ENCODE data around the gene PCDH9.

The PCDH9 gene

GRCh38 chr13:66556306-66556705 is 673.8 kb downstream of the PCDH9 start:
- H3K4me1 ChIP-seq (ENCODE audit: control insufficient read depth, insufficient read depth, low read length, unreplicated experiment) = peaks cover 19% of the 10 kb centered on the region
- no peaks in the 10 kb centered on the region for H3K79me2 ChIP-seq (ENCODE audit: control insufficient read depth, insufficient read depth, low read length, unreplicated experiment)
- H2AFZ ChIP-seq (ENCODE audit: low read length, unreplicated experiment) = no peak overlapping the region
- H3K27me3 ChIP-seq (ENCODE audit: insufficient read depth, low read length) = no peaks in the 10 kb centered on the region
- no peaks in the 10 kb centered on the region for H3K36me3 ChIP-seq (ENCODE audit: insufficient read depth, low read length)
- no peak overlapping the region for H3K27ac ChIP-seq (ENCODE audit: low read depth, low read length)
- H3K4me3 ChIP-seq (ENCODE audit: low read depth, low read length) = no peak overlapping the region

GRCh38 chr13:66553391-66553790 is 676.7 kb downstream of the PCDH9 start:
- Histone ChIP-seq H3K27ac (ENCODE audit: low read depth, low read length) (no peak overlapping the region), H3K27me3 (ENCODE audit: insufficient read depth, low read length) (no peaks in the 10 kb centered on the region), H2AFZ (ENCODE audit: low read length, unreplicated experiment) (no peak overlapping the region), H3K4me3 (ENCODE audit: low read depth, low read length) (no peak overlapping the region), H3K4me1 (ENCODE audit: control insufficient read depth, insufficient read depth, low read length, unreplicated experiment) (peaks cover 12% of the 10 kb centered on the region), H3K79me2 (ENCODE audit: control insufficient read depth, insufficient read depth, low read length, unreplicated experiment) (no peaks in the 10 kb centered on the region), H3K36me3 (ENCODE audit: insufficient read depth, low read length) (no peaks in the 10 kb centered on the region)

DNA sequence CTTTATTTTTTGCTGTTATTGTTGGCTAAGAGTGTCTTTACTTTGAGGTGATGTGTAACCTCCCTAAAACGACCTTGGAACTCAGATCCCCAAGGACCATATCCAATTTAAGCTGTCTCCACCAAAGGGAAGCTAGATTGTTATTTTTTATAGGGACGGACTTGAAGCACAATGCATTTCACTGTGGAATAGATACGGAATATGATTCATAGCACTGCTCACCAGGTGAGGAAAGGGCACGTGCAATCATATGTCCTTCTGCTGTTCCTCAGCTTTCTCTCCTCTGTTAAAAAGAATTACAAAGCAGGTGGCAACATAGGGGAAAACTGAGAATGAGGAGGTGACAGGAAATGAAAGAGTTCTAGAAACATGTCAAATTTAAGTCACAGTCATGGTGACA is 679.0 kb downstream of the PCDH9 start:
- Histone ChIP-seq H3K4me3 (ENCODE audit: low read depth, low read length) (no peak overlapping the region), H3K36me3 (ENCODE audit: insufficient read depth, low read length) (no peaks in the 10 kb centered on the region), H3K79me2 (ENCODE audit: control insufficient read depth, insufficient read depth, low read length, unreplicated experiment) (no peaks in the 10 kb centered on the region), H3K4me1 (ENCODE audit: control insufficient read depth, insufficient read depth, low read length, unreplicated experiment) (peaks cover 10% of the 10 kb centered on the region), H3K27ac (ENCODE audit: low read depth, low read length) (no peak overlapping the region), H2AFZ (ENCODE audit: low read length, unreplicated experiment) (no peak overlapping the region), H3K27me3 (ENCODE audit: insufficient read depth, low read length) (no peaks in the 10 kb centered on the region)

GRCh38 chr13:66547685-66548084 is 682.5 kb downstream of the PCDH9 start:
- Histone ChIP-seq H3K36me3 (ENCODE audit: insufficient read depth, low read length) (no peaks in the 10 kb centered on the region), H3K27ac (ENCODE audit: low read depth, low read length) (no peak overlapping the region), H3K79me2 (ENCODE audit: control insufficient read depth, insufficient read depth, low read length, unreplicated experiment) (no peaks in the 10 kb centered on the region), H3K4me3 (ENCODE audit: low read depth, low read length) (no peak overlapping the region), H3K27me3 (ENCODE audit: insufficient read depth, low read length) (no peaks in the 10 kb centered on the region), H2AFZ (ENCODE audit: low read length, unreplicated experiment) (no peak overlapping the region), H3K4me1 (ENCODE audit: control insufficient read depth, insufficient read depth, low read length, unreplicated experiment) (peaks cover 8% of the 10 kb centered on the region)

DNA sequence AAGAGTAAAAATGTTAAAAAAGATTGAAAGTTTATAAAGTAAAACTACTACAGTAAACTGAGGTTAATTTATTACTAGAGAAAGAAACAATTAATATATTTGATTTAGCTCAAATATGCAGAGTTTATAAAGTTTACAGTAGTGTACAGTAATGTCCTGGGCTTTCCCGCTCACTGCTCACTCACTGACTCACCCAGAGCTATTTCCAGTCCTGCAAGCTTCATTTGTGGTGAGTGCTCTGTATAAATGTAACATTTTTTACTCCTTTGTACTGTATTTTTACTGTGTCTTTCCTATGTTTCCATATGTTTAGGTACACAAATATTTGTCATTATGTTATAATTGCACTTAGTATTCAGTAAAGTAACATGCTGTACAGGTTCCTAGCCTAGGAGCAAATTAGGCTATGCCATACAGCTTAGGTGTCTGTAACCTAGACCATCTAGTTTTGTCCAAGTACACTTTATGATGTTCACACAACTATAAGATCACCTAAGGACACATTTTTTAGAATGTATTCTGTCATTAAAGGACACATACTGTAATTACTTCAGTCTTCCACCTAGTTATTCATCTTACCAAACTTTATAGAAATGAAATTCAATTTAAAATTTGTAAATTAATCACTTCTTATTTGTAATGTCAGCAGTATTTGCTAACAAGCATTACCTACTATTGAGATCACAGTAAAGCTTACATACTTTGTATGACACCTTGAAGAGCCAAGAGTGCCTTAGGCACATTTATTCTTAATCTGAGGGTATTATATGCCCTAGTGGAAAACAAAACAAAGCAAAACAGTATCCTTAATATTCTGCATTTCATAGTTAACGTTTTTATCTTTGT is 683.4 kb downstream of the PCDH9 start:
- Histone ChIP-seq H3K36me3 (ENCODE audit: insufficient read depth, low read length) (no peaks in the 10 kb centered on the region), H3K79me2 (ENCODE audit: control insufficient read depth, insufficient read depth, low read length, unreplicated experiment) (no peaks in the 10 kb centered on the region), H3K4me1 (ENCODE audit: control insufficient read depth, insufficient read depth, low read length, unreplicated experiment) (peaks cover 8% of the 10 kb centered on the region), H3K27ac (ENCODE audit: low read depth, low read length) (no peak overlapping the region), H3K4me3 (ENCODE audit: low read depth, low read length) (no peak overlapping the region), H3K27me3 (ENCODE audit: insufficient read depth, low read length) (no peaks in the 10 kb centered on the region), H2AFZ (ENCODE audit: low read length, unreplicated experiment) (no peak overlapping the region)

DNA sequence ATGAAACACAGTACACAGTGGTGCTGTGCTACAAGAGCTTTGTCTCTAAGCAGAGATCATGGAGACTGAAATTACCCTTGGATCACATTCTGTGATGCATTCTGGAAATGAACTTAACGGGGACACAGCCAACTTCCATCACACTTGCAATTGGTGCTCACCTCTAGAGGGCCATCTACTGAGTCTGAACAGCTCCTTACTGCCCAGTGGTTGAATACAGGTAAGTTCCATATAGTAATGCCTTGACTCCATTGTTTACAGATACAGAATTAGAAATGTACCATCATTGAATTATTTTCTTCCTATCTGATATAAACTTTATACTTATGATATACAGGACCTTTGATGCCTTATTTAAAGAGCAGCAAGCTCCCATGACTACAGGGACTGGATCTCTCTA is 686.4 kb downstream of the PCDH9 start:
- Histone ChIP-seq H3K27me3 (ENCODE audit: insufficient read depth, low read length) (no peaks in the 10 kb centered on the region), H2AFZ (ENCODE audit: low read length, unreplicated experiment) (no peak overlapping the region), H3K27ac (ENCODE audit: low read depth, low read length) (no peak overlapping the region), H3K79me2 (ENCODE audit: control insufficient read depth, insufficient read depth, low read length, unreplicated experiment) (no peaks in the 10 kb centered on the region), H3K4me1 (ENCODE audit: control insufficient read depth, insufficient read depth, low read length, unreplicated experiment) (peaks cover 8% of the 10 kb centered on the region), H3K4me3 (ENCODE audit: low read depth, low read length) (no peak overlapping the region), H3K36me3 (ENCODE audit: insufficient read depth, low read length) (no peaks in the 10 kb centered on the region)

GRCh38 chr13:66537417-66537816 is 692.7 kb downstream of the PCDH9 start:
- H3K36me3 ChIP-seq (ENCODE audit: insufficient read depth, low read length) = no peaks in the 10 kb centered on the region
- no peak overlapping the region for H3K27ac ChIP-seq (ENCODE audit: low read depth, low read length)
- H3K4me3 ChIP-seq (ENCODE audit: low read depth, low read length) = no peak overlapping the region

GRCh38 chr13:66536746-66537145 is 693.4 kb downstream of the PCDH9 start:
- no peaks in the 10 kb centered on the region for H3K36me3 ChIP-seq (ENCODE audit: insufficient read depth, low read length)
- peaks cover 19% of the 10 kb centered on the region for H3K4me1 ChIP-seq (ENCODE audit: control insufficient read depth, insufficient read depth, low read length, unreplicated experiment)
- no peak overlapping the region for H3K4me3 ChIP-seq (ENCODE audit: low read depth, low read length)
- no peaks in the 10 kb centered on the region for H3K79me2 ChIP-seq (ENCODE audit: control insufficient read depth, insufficient read depth, low read length, unreplicated experiment)
- no peak overlapping the region for H3K27ac ChIP-seq (ENCODE audit: low read depth, low read length)
- no peaks in the 10 kb centered on the region for H3K27me3 ChIP-seq (ENCODE audit: insufficient read depth, low read length)
- no peak overlapping the region for H2AFZ ChIP-seq (ENCODE audit: low read length, unreplicated experiment)

More at GRCh38 chr13:66537417-66537816, 692.7 kb downstream of the PCDH9 start:
- peaks cover 19% of the 10 kb centered on the region for H3K4me1 ChIP-seq (ENCODE audit: control insufficient read depth, insufficient read depth, low read length, unreplicated experiment)
- no peak overlapping the region for H2AFZ ChIP-seq (ENCODE audit: low read length, unreplicated experiment)
- no peaks in the 10 kb centered on the region for H3K27me3 ChIP-seq (ENCODE audit: insufficient read depth, low read length)
- no peaks in the 10 kb centered on the region for H3K79me2 ChIP-seq (ENCODE audit: control insufficient read depth, insufficient read depth, low read length, unreplicated experiment)

DNA sequence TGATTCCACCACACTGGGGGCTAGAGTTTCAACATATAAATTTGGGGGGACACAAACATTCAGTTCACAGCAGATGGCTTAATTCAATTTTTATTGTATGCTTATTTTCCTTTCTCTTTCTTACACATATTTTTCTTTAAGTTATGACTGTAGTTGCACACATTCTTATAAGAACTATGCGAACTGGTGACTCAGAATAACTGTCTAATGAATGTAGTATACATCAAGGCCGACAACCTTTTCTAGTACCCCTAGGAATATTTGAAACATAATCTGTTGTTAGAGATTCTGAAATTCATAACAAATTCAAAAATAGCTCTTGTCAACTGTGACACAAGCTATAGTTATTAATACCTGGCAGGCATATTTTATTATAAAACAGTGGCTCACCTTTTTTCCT is 695.6 kb downstream of the PCDH9 start:
- no peaks in the 10 kb centered on the region for H3K36me3 ChIP-seq (ENCODE audit: insufficient read depth, low read length)
- H3K79me2 ChIP-seq (ENCODE audit: control insufficient read depth, insufficient read depth, low read length, unreplicated experiment) = no peaks in the 10 kb centered on the region
- no peak overlapping the region for H3K4me3 ChIP-seq (ENCODE audit: low read depth, low read length)
- H3K4me1 ChIP-seq (ENCODE audit: control insufficient read depth, insufficient read depth, low read length, unreplicated experiment) = peaks cover 19% of the 10 kb centered on the region
- no peak overlapping the region for H3K27ac ChIP-seq (ENCODE audit: low read depth, low read length)
- H3K27me3 ChIP-seq (ENCODE audit: insufficient read depth, low read length) = no peaks in the 10 kb centered on the region
- H2AFZ ChIP-seq (ENCODE audit: low read length, unreplicated experiment) = peak overlapping the region; percentile 21

DNA sequence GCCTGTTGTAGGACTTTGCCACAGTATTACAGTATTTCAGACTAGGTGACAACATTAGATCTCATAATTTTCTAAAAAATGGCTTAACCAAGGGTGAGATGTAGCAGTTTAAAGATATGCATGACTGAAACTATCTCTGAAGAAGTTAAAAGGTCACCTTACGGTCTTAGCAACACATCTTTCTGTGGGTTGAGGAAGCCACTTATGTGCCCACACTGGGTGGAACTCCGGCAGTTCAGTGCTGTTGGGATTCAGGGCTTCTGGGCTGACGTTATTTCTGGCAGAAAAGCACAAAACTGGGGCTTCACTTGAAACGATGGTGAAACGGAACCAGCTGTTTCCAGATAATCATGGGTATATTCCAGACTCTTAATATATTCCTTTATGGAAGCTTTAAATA is 697.3 kb downstream of the PCDH9 start:
- no peak overlapping the region for H2AFZ ChIP-seq (ENCODE audit: low read length, unreplicated experiment)
- peaks cover 22% of the 10 kb centered on the region for H3K4me1 ChIP-seq (ENCODE audit: control insufficient read depth, insufficient read depth, low read length, unreplicated experiment)
- H3K27me3 ChIP-seq (ENCODE audit: insufficient read depth, low read length) = no peaks in the 10 kb centered on the region
- no peak overlapping the region for H3K27ac ChIP-seq (ENCODE audit: low read depth, low read length)
- H3K4me3 ChIP-seq (ENCODE audit: low read depth, low read length) = no peak overlapping the region
- H3K36me3 ChIP-seq (ENCODE audit: insufficient read depth, low read length) = no peaks in the 10 kb centered on the region
- no peaks in the 10 kb centered on the region for H3K79me2 ChIP-seq (ENCODE audit: control insufficient read depth, insufficient read depth, low read length, unreplicated experiment)

GRCh38 chr13:66532146-66532545 is 698.0 kb downstream of the PCDH9 start:
- H3K27ac ChIP-seq (ENCODE audit: low read depth, low read length) = no peak overlapping the region
- H3K4me3 ChIP-seq (ENCODE audit: low read depth, low read length) = no peak overlapping the region
- no peaks in the 10 kb centered on the region for H3K79me2 ChIP-seq (ENCODE audit: control insufficient read depth, insufficient read depth, low read length, unreplicated experiment)
- no peaks in the 10 kb centered on the region for H3K36me3 ChIP-seq (ENCODE audit: insufficient read depth, low read length)
- no peak overlapping the region for H2AFZ ChIP-seq (ENCODE audit: low read length, unreplicated experiment)
- H3K27me3 ChIP-seq (ENCODE audit: insufficient read depth, low read length) = no peaks in the 10 kb centered on the region
- peaks cover 22% of the 10 kb centered on the region for H3K4me1 ChIP-seq (ENCODE audit: control insufficient read depth, insufficient read depth, low read length, unreplicated experiment)
